Adrenal gland (tissue), 5 donors: ENCODE measurements around the gene CLASRP.

Source experiments
- POLR2A ChIP-seq, 2 donors: fragments of 450-650 bp; IDR thresholded peaks; one replicate each; pipeline ENCODE4 v1.6.1; 2017; ENCODE audit warnings: antibody characterized with exemption in 2 of 2, mild to moderate bottlenecking in 2 of 2, moderate library complexity in 1 of 2
- TF ChIP-seq, protein P1 (sequence below), 6 experiments: fragments of 450-650 bp in 4 of 6; fragments of 200-600 bp in 2 of 6; sonication (generic) in 1 of 6; IDR thresholded peaks; 1 replicate in 5 of 6; 2 replicates in 1 of 6; pipeline versions ENCODE4 v1.5.1 to v1.8.0; 2016 to 2021; ENCODE audit warnings: antibody characterized with exemption in 6 of 6, mild to moderate bottlenecking in 2 of 6, moderate library complexity in 1 of 6
- donor health status: DM: no; HTN: no; CAD: no.

GRCh38 chr19:45114116-45114515, 75.3 kb downstream of the CLASRP start:
- TF ChIP-seq, protein P1, sequence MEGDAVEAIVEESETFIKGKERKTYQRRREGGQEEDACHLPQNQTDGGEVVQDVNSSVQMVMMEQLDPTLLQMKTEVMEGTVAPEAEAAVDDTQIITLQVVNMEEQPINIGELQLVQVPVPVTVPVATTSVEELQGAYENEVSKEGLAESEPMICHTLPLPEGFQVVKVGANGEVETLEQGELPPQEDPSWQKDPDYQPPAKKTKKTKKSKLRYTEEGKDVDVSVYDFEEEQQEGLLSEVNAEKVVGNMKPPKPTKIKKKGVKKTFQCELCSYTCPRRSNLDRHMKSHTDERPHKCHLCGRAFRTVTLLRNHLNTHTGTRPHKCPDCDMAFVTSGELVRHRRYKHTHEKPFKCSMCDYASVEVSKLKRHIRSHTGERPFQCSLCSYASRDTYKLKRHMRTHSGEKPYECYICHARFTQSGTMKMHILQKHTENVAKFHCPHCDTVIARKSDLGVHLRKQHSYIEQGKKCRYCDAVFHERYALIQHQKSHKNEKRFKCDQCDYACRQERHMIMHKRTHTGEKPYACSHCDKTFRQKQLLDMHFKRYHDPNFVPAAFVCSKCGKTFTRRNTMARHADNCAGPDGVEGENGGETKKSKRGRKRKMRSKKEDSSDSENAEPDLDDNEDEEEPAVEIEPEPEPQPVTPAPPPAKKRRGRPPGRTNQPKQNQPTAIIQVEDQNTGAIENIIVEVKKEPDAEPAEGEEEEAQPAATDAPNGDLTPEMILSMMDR (IDR thresholded peaks at IDR 0.05), result no peak
- no peak for TF ChIP-seq POLR2A (IDR thresholded peaks at IDR 0.05)
